Measurements from ENCODE around the gene KIF17.
"Not testable (repeated sequence)": the region's sequence is repeated elsewhere in the genome, so short reads cannot be mapped to it uniquely, and the experiment has no call there.

Gene KIF17

GRCh38 chr1:20727746-20728316, 10.0 kb upstream of the KIF17 start:
- DNase-seq (ENCODE audit: low spot score) = no peak

GRCh38 chr1:20726932-20727745, 9.3 kb upstream of the KIF17 start:
- DNase-seq (ENCODE audit: low spot score) = no peak

- DNase-seq (ENCODE audit: low spot score) = no peak
These were observed 8.5 kb upstream of the KIF17 start for GRCh38 chr1:20726118-20726911.

DNA sequence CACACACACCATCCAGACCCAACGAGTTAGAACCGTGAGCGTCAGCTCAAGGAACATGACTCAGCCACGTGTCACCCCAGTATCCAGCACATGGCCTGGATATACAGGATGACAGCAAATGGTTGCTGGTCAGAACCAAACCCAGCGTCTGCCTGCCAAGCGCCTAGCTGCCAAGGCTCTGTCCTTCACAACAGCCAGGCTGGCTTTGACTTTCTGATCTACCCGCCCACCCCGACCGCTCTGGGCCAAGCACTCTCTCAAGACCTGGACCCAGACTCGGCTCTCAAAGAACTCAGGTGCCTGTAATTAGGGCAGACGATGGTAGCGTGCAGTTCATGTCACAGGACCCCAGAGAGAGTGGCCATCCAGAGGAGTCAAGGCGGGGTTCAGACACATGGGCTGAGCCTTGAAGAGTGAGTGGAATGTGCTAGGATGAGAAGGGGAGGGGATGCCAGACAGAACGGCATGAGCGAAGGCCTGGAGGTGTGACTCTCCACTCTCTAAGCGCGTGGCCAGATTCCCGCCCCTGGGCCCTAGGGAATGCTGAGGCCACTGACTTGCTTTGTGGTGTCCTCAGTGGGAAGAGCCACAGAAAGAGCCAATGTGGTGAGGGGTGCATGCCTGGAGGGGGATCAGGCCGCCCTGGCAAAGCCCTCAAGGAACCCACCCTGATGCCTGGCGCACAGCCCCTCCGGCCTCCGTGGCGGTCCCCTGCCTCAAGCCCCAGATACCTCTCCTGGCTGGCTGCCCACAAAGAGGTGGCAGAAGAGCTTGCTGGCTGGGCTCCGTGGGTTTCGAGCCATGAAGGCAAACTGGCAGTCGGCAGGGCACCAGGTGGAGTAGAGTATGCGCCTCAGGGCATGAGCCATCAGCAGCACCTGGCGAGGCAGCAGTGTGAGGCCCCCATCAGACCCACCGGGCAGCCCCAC, 7.6 kb upstream of the KIF17 start:
- no peak for DNase-seq (ENCODE audit: low spot score)

DNA sequence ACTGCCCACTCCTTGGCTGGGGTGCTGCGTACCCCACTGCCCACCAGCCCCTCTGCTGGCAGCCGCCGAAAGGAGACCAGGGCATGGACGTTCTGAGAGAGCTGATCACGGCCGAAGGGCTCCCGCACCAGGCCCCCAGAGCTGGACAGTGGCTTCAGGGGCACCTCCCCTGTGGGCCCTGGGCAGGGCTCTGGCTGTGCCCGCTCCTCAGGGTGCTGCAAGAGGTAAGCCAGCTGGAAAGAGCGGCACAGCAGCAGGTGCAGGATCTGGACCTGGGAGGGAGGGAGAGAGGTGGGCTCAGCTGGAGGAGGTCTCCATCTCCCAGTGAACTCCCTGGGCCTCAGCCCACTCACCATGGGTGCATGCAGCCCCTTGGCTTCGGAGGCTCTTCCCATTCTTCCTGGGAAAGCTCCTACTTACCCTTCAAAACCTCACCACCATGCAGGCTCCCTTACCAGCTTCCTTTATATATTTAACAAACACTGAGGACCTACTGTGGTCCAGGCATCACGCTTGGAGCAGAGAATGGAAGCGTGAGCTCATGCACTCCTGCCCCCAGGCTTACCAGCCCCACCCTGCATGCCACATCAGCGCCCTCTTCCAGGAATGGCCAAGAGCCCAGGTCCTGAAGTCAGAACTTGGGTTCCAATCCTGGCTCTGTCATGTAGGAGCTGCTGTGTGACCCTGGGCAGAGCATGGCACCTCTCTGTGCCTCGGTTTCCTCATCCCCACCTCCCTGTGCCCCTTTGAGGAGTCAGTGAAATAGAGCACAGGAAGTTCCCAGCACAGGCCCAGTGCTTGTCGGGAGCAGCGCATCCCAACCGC, 6.8 kb upstream of the KIF17 start:
- DNase-seq (ENCODE audit: low spot score) = no peak

GRCh38 chr1:20723537-20724363, 5.9 kb upstream of the KIF17 start:
- DNase-seq (ENCODE audit: low spot score) = peak; percentile 0

GRCh38 chr1:20723159-20723536, 5.3 kb upstream of the KIF17 start:
- DNase-seq (ENCODE audit: low spot score) = no peak

GRCh38 chr1:20721117-20722061, 3.6 kb upstream of the KIF17 start:
- DNase-seq (ENCODE audit: low spot score) = no peak

GRCh38 chr1:20720631-20721091, 2.9 kb upstream of the KIF17 start:
- no peak for DNase-seq (ENCODE audit: low spot score)

DNA sequence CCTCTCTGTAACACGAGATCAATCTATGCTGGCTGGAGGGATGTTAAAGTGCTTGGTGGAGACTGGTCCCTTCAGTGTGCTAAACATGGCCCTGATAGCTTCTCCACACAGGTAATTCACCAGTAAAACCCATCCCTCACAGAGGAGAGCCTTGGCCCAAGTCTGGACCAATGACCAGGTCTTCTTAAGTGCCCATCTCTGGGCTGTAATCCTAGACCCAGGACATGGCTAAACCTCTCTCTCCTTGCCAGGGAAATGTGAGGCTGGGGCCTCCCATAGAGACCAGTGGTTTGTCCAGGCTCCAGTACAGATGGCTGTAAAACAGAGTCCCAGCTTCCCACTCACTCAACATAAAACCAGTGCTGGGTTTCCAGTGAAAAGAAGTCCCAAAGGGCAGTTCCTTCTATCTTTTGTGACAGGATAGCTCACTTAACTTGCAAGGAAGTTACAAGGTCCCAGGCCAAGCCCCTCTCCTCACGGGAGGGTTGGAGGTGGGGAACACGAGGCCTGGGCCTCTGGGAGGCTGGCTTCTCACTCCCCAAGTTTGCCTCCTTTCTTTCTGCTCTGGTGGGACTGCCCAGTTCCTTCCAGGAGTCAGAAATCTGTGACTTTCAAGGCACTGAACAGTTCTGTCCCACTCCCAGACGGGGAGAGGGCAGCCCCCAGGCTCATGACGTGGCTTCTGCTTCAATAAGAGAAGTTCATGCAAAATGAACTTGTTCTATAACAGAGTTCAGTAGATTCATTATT, 2.2 kb upstream of the KIF17 start:
- DNase-seq (ENCODE audit: low spot score) = no peak

GRCh38 chr1:20719261-20719660, 1.5 kb upstream of the KIF17 start:
- DNase-seq (ENCODE audit: low spot score) = no peak

DNA sequence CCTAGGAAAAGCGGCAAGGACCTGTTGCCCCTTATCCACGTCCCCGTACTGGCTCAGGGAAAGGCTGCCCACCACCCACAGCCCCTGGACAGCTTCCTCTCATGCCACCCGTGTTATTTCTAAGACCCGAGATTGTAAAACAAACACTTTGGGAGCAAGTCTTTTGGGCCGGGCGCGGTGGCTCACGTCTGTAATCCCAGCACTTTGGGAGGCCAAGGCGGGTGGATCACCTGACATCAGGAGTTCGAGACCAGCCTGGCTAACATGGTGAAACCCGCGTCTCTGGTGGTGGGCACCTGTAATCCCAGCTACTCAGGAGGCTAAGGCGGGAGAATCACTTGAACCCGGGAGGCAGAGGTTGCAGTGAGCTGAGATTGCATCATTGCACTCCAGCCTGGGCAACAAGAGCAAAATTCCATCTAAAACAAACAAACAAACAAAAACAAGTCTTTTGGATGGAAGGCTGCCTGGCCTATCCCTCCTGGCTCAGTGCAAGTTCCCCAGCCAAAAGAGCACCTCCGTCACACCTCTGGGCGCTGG, 606 bp upstream of the KIF17 start:
- not testable (repeated sequence) for DNase-seq (ENCODE audit: low spot score)

DNA sequence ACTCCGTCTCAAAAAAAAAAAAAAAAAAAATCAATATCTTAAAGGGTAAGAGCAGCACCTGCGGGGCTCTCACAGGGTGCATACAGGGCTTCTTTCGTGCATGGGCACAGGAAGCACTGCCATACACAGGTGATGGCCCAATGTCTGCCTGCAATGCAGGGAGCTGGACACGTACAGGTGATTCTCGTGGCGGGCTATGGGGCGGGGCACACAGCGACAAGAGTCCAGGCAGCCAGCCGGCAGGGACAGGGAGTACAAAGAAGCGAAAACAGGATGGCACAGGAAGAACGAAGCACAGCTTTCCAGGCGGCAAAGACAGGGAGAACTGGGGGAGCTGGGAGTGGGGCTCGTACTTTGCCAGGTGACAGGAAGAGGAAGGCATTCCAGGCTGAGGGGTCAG, 1.6 kb downstream of the KIF17 start:
- no peak for DNase-seq (ENCODE audit: low spot score)

DNA sequence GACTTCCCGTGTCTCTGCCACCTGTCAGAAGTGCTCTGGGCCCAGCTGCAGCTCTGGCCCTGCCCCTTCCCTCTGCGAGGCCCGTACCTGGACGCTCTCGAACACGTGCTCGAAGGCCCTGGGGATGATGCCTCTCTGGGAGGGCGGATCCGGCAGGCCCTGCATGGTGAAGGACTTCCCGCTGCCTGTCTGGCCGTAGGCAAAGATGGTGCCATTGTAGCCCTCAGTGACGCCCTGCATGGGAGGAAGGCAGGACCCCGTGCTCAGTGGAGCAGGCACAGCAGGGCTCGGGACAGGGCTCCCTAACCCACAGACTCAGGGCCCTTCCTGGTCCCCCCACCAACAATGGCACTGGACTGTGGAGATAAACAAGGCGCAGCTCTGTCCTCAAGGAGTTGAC, 2.4 kb downstream of the KIF17 start:
- DNase-seq (ENCODE audit: low spot score) = no peak

- DNase-seq (ENCODE audit: low spot score) = no peak
These were observed 4.4 kb downstream of the KIF17 start for GRCh38 chr1:20713440-20713839.

GRCh38 chr1:20712215-20712577, 5.6 kb downstream of the KIF17 start:
- no peak for DNase-seq (ENCODE audit: low spot score)

DNA sequence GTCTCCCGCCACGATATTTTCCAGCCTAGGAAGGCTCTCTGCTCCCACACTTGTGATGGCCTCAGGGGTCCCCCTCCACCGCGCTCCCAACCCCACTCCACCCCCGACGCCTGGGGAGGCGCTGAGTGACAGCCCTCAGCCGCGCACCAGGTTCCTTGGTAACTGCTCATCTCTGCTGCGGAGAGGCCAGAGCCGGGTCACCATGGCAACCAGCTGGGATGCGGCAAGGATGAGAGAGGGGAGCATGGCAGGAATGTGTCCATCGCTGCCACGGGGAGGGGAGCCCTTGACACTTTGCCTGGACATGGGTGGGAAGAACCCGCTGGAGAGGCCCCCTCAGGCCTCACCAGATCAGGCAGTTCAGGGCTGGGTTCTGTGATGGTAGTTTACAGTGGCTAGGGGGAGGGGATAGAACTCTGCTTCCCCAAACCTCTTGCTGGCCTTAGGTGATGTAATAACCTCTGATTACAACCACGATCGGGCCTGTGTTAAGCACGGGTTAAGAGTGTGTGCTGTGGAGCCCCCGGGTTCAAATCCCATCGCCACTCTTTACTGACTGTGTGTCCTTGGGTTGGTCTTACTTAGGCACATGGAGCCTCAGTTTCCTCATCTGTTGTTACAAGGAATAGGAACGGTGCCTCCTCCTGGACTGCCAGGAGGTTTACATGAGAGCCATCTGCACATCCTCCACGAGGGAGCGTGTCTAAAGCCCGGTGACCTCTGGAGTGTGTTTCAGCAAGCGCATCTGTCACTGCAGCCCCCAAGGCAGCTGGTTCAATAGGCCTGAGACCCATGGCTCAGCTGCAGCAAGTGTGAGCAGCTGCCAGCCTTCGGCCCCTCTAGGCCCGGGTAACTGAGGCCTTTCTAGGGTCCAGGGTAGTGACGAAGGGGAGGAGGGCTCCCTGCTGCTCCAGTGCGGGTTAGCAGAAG, 6.3 kb downstream of the KIF17 start:
- DNase-seq (ENCODE audit: low spot score) = no peak

Measured in HuH-7 (cell line).